OCI-LY1 (cell line): Measurements from ENCODE around the gene DIAPH1.

Experiments used
- CTCF ChIP-seq: fragments of 200-600 bp; sonication (generic), shearing (Covaris generic); IDR thresholded peaks from 2 replicates; pipeline ENCODE4 v1.5.1; 2017; ENCODE audit warnings: mild to moderate bottlenecking, antibody characterized with exemption, low read length, moderate library complexity, mixed read lengths
- EZH2 ChIP-seq: fragments of 200-600 bp; sonication (generic), shearing (Covaris generic); IDR thresholded peaks from 2 replicates; pipeline ENCODE4 v1.8.0; 2017; ENCODE audit warnings: borderline replicate concordance, mixed run types, mild to moderate bottlenecking, antibody characterized with exemption, low read length, moderate library complexity, mixed read lengths

- TF ChIP-seq CTCF (no peak), EZH2 (no peak)
Measured at GRCh38 chr5:141559461-141559860, 59.3 kb downstream of the DIAPH1 start.
